ENCODE results near the gene CAMKMT.

Gene CAMKMT

DNA sequence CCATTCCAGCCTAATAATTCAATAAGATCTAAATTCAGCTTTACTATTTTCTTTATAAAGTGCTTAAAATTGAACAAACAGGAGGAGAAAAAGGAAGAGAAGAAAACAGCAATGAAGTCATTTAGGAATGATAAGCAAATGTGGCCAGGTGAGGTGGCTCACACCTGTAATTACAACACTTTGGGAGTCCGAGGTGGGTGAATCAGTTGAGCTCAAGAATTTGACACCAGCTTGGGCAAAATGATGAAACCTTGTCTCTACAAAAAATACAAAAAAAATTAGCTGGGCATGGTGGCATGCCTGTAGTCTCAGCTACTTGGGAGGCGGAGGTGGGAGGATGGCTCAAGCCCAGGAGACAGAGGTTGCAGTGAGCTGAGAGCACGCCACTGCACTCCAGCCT is 129.0 kb downstream of the CAMKMT start:
- H3K27me3 ChIP-seq (replicated peaks; ENCODE audit: insufficient read depth, low read length), result no peaks in the 10 kb centered on the region
- no peaks in the 10 kb centered on the region for H3K4me1 ChIP-seq (ENCODE audit: low read length)
- H3K27ac ChIP-seq (ENCODE audit: low read length), result no peak overlapping the region
- DNase-seq, result no peak
- no peaks in the 10 kb centered on the region for H3K36me3 ChIP-seq (replicated peaks; ENCODE audit: insufficient read depth, low read length)
- H3K79me2 ChIP-seq (ENCODE audit: low read length), result no peaks in the 10 kb centered on the region
- no peaks in the 10 kb centered on the region for H3K9me2 ChIP-seq (replicated peaks; ENCODE audit: insufficient read depth, low read length)
- no peaks in the 10 kb centered on the region for H3K9me3 ChIP-seq (replicated peaks; ENCODE audit: insufficient read depth, low read length)
- H3F3A ChIP-seq (ENCODE audit: insufficient read depth, low read length), result no peaks in the 10 kb centered on the region
- no peak overlapping the region for H3K9ac ChIP-seq (ENCODE audit: low read length)
- H3K4me2 ChIP-seq (ENCODE audit: low read depth, low read length), result no peak overlapping the region
- H4K20me1 ChIP-seq (ENCODE audit: insufficient read depth, low read length), result no peaks in the 10 kb centered on the region
- H2AFZ ChIP-seq (ENCODE audit: low read length), result no peak overlapping the region
- H3K4me3 ChIP-seq (ENCODE audit: low read length), result no peak overlapping the region
- no peak for TF ChIP-seq EZH2phosphoT487 (IDR thresholded peaks at IDR 0.05; ENCODE audit: low read length)
- TF ChIP-seq, protein P1, sequence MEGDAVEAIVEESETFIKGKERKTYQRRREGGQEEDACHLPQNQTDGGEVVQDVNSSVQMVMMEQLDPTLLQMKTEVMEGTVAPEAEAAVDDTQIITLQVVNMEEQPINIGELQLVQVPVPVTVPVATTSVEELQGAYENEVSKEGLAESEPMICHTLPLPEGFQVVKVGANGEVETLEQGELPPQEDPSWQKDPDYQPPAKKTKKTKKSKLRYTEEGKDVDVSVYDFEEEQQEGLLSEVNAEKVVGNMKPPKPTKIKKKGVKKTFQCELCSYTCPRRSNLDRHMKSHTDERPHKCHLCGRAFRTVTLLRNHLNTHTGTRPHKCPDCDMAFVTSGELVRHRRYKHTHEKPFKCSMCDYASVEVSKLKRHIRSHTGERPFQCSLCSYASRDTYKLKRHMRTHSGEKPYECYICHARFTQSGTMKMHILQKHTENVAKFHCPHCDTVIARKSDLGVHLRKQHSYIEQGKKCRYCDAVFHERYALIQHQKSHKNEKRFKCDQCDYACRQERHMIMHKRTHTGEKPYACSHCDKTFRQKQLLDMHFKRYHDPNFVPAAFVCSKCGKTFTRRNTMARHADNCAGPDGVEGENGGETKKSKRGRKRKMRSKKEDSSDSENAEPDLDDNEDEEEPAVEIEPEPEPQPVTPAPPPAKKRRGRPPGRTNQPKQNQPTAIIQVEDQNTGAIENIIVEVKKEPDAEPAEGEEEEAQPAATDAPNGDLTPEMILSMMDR (IDR thresholded peaks at IDR 0.05; ENCODE audit: low read length), result no peak
- no peak for TF ChIP-seq EZH2 (optimal IDR thresholded peaks at IDR 0.05; ENCODE audit: low read depth, low read length)

DNA sequence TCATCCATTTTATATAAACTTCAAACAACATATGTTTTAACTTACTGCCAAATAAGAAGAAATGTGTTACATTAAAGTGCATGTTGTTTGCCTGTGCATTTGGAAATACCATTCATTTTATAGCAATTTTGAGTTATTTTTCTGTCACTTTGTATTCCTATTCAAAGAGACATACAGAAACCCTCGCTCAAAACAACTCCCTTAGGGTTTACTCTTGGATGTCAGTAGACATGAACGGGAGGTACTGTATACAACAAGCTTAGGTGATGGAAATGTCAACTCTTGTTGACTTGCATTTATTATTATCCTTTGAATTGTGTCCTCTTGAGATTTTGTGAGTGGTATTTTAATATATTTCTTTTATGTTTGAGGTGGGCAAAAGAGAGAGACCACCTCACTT is 132.3 kb downstream of the CAMKMT start:
- no peak overlapping the region for H3K4me3 ChIP-seq (ENCODE audit: low read length)
- H3K27me3 ChIP-seq (replicated peaks; ENCODE audit: insufficient read depth, low read length), result no peaks in the 10 kb centered on the region
- no peak overlapping the region for H3K27ac ChIP-seq (ENCODE audit: low read length)
- H3K9me3 ChIP-seq (replicated peaks; ENCODE audit: insufficient read depth, low read length), result no peaks in the 10 kb centered on the region
- H4K20me1 ChIP-seq (ENCODE audit: insufficient read depth, low read length), result no peaks in the 10 kb centered on the region
- H3K79me2 ChIP-seq (ENCODE audit: low read length), result no peaks in the 10 kb centered on the region
- no peak overlapping the region for H3K4me2 ChIP-seq (ENCODE audit: low read depth, low read length)
- H3K9ac ChIP-seq (ENCODE audit: low read length), result no peak overlapping the region
- TF ChIP-seq EZH2 (optimal IDR thresholded peaks at IDR 0.05; ENCODE audit: low read depth, low read length) (no peak), EZH2phosphoT487 (IDR thresholded peaks at IDR 0.05; ENCODE audit: low read length) (no peak)
- TF ChIP-seq, protein P1 (IDR thresholded peaks at IDR 0.05; ENCODE audit: low read length), result no peak
- no peak for DNase-seq
- no peaks in the 10 kb centered on the region for H3K36me3 ChIP-seq (replicated peaks; ENCODE audit: insufficient read depth, low read length)
- H3F3A ChIP-seq (ENCODE audit: insufficient read depth, low read length), result no peaks in the 10 kb centered on the region
- H2AFZ ChIP-seq (ENCODE audit: low read length), result no peak overlapping the region
- no peaks in the 10 kb centered on the region for H3K9me2 ChIP-seq (replicated peaks; ENCODE audit: insufficient read depth, low read length)
- H3K4me1 ChIP-seq (ENCODE audit: low read length), result no peaks in the 10 kb centered on the region

DNA sequence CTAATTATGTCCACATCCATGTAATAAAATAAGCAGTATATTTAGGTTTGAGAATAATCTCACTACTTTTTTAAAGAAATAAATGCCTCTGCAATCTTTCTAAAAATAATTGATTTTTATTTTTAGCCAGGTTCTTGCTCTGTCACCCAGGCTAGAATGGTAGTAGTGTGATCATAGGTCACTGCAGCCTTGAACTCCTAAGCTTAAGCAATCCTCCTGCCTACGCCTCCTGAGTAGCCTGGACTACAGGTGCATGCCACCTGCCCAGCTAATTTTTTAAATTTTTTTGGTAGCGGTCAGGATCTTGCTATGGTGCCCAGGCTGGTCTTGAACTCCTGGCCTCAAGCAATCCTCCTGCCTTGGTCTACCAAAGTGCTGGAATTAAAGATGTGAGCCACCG is 133.3 kb downstream of the CAMKMT start:
- no peak overlapping the region for H3K9ac ChIP-seq (ENCODE audit: low read length)
- no peaks in the 10 kb centered on the region for H3K79me2 ChIP-seq (ENCODE audit: low read length)
- no peaks in the 10 kb centered on the region for H3K4me1 ChIP-seq (ENCODE audit: low read length)
- H3K4me2 ChIP-seq (ENCODE audit: low read depth, low read length), result no peak overlapping the region
- no peaks in the 10 kb centered on the region for H3F3A ChIP-seq (ENCODE audit: insufficient read depth, low read length)
- no peaks in the 10 kb centered on the region for H3K9me2 ChIP-seq (replicated peaks; ENCODE audit: insufficient read depth, low read length)
- no peak overlapping the region for H3K4me3 ChIP-seq (ENCODE audit: low read length)
- no peak for DNase-seq
- H2AFZ ChIP-seq (ENCODE audit: low read length), result no peak overlapping the region
- no peak for TF ChIP-seq EZH2 (optimal IDR thresholded peaks at IDR 0.05; ENCODE audit: low read depth, low read length)
- H3K9me3 ChIP-seq (replicated peaks; ENCODE audit: insufficient read depth, low read length), result no peaks in the 10 kb centered on the region
- H3K27ac ChIP-seq (ENCODE audit: low read length), result no peak overlapping the region
- no peaks in the 10 kb centered on the region for H3K27me3 ChIP-seq (replicated peaks; ENCODE audit: insufficient read depth, low read length)
- no peaks in the 10 kb centered on the region for H3K36me3 ChIP-seq (replicated peaks; ENCODE audit: insufficient read depth, low read length)
- no peaks in the 10 kb centered on the region for H4K20me1 ChIP-seq (ENCODE audit: insufficient read depth, low read length)

DNA sequence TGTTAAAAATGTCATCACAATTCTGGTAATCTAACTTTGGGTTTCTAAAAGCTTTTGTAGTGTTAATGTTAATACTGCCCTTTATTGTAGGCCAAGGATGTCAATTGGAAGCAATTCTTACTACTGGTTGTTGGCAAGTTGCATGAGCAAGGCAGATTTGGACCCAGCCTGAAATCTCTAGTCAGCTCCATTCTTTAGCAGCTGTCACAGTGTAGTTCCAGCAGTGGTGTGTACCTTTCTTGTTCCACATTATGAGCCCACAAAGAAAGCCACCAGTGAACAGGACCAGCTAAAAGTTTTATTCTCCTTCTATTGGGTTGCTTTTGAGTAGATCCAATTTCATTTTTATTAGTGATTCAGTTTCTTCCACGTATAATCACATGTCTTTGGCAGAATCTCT is 133.8 kb downstream of the CAMKMT start:
- H3K27ac ChIP-seq (ENCODE audit: low read length), result no peak overlapping the region
- H3K4me3 ChIP-seq (ENCODE audit: low read length), result no peak overlapping the region
- H2AFZ ChIP-seq (ENCODE audit: low read length), result no peak overlapping the region
- H3F3A ChIP-seq (ENCODE audit: insufficient read depth, low read length), result no peaks in the 10 kb centered on the region
- no peak overlapping the region for H3K9ac ChIP-seq (ENCODE audit: low read length)
- H3K4me1 ChIP-seq (ENCODE audit: low read length), result no peaks in the 10 kb centered on the region
- TF ChIP-seq EZH2phosphoT487 (IDR thresholded peaks at IDR 0.05; ENCODE audit: low read length) (no peak), EZH2 (optimal IDR thresholded peaks at IDR 0.05; ENCODE audit: low read depth, low read length) (no peak)
- TF ChIP-seq, protein P1 (IDR thresholded peaks at IDR 0.05; ENCODE audit: low read length), result no peak
- H4K20me1 ChIP-seq (ENCODE audit: insufficient read depth, low read length), result no peaks in the 10 kb centered on the region
- no peaks in the 10 kb centered on the region for H3K79me2 ChIP-seq (ENCODE audit: low read length)
- H3K36me3 ChIP-seq (replicated peaks; ENCODE audit: insufficient read depth, low read length), result no peaks in the 10 kb centered on the region
- no peak for DNase-seq
- no peaks in the 10 kb centered on the region for H3K9me3 ChIP-seq (replicated peaks; ENCODE audit: insufficient read depth, low read length)
- no peak overlapping the region for H3K4me2 ChIP-seq (ENCODE audit: low read depth, low read length)
- no peaks in the 10 kb centered on the region for H3K9me2 ChIP-seq (replicated peaks; ENCODE audit: insufficient read depth, low read length)
- no peaks in the 10 kb centered on the region for H3K27me3 ChIP-seq (replicated peaks; ENCODE audit: insufficient read depth, low read length)
